HG02610 (cell line): ENCODE data around the gene ATP8B4.

Source experiments
- ATAC-seq: cut with Tn5 transposase; IDR thresholded peaks from one replicate; pipeline ENCODE4 v1.9.1; 2021; ENCODE audit warnings: mild to moderate bottlenecking, moderate library complexity; ENCODE audit not compliant: unreplicated experiment

ATP8B4 gene

GRCh38 chr15:49901996-49902684 lies 216.9 kb downstream of the ATP8B4 start:
- no peak for ATAC-seq

DNA sequence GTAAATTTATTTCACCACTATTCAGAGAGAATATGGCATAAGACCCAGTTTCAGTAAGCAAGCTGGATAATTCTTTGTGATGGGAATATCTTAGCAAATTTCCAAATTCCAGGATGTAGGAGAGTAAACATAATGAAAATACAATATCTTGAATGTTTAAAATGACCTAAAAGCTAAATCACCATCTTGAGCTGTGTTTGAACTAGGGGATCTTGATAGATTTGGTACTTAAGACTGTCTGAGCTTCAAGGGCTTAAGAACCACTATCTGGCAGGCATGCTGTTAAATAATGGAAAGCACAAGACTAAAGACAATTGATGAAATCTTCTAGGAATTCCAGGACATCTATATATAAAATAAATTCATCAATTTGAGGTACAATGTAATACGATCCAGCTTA lies 217.7 kb downstream of the ATP8B4 start:
- ATAC-seq, result no peak

DNA sequence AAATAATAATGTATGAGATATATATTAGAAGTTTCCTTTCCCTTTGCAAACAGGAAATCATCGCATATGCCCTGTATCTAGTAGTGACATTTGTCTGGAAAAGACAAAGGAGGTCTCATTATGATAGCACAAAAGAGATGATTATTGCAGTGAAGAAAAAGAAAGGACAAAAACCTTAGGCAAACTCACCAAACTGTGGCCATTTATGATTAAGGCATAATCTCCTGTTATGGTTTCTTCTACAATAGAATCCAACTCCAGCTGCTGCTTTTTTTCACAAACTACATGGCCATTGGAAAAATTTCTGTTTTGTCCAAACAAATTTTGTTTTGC lies 218.2 kb downstream of the ATP8B4 start:
- no peak for ATAC-seq

DNA sequence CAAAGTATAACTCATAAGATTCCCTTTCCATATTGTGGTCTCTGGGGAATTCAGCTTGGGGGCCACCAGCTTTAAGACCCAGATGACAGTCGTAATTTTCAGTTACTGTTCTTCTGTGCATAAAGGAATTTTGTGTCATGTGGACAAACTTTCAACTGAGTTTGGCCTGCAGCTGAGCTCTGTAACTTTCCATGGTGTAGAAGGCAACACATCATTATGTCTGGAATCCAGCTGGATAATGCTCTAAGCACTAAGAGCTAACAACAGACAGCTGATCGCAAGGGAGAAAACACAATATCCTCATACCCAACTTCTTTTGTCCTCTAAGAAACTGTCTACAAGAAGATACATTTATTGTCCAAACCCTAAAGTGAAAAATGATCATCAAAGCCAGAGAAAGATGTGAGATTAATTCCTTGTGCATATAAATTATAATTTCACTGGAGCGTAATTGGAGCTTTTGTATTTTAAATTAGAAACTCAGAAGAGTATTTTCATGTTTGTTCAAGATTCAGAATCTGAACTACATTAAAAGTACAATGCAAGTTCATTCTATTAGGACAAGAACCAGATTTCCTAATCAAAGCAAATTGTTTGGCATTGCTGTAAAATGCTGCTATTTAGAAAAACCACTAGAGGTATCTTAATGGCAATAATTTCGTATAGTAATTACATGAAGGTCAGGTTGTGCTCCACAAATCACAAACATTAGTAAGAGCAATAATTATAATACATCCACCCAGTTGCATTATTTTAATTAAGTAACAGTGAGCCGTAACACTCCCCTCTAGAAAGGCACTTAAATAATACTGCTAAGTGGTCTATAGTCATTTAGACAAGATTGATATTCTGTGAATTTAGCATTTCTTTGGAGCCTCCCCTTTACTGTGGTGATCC lies 218.8 kb downstream of the ATP8B4 start:
- no peak for ATAC-seq

DNA sequence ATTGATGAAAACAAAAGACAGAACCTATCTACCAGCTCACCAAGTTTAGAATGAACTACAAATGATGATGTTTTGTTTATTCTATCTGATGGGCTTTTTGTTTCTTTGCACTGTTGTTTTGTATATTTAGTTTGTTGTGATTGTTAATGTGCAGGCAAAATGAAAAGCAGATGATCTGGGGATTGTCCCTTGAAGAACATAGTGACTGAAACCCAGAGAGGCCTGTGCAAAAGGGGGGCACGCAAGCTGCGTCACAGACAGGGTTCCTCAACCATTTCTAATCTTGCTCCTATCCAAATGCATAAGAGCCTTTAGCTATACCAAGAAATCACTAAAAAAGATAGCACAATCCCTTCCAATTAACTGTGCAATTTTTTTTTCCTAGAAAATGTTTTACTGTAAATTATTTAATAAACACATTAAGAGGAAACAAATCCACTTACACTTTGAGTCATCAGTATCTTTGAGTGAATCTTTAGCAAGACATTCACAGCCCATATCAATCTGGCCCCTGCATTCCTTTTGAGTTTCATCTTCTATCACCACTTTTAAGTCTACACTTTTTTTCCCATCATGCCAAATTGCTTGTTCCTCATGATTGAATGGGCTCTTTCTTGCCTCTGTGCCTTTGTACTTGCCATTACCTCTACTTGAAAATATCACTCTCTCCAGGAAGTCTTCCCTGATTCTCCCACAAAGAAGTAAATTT lies 220.3 kb downstream of the ATP8B4 start:
- no peak for ATAC-seq

DNA sequence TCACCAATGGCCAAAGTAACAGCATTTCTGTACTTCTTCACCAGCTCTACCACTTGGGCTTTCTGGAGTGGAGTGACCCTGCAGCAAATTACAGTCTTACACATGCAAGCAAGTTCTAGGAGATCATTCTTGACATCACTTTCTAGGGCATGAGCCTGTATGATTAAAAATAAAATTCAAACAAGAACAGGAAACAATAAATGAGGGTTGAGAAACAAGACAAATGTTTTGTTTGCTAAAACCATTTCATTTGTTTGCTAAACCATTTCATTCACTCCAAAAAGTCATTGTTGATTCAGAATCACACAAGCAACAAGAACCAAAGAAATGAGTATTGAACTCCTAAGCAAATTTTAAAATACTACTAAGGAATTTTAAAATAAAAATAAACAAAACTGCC lies 220.9 kb downstream of the ATP8B4 start:
- ATAC-seq, result no peak

GRCh38 chr15:49895347-49896223 lies 223.4 kb downstream of the ATP8B4 start:
- no peak for ATAC-seq

- no peak for ATAC-seq
Observed at GRCh38 chr15:49890689-49891088, 228.3 kb downstream of the ATP8B4 start.

GRCh38 chr15:49889536-49889935 lies 229.5 kb downstream of the ATP8B4 start:
- ATAC-seq, result no peak

- ATAC-seq, result no peak
Observed at GRCh38 chr15:49888734-49889133, 230.3 kb downstream of the ATP8B4 start.

GRCh38 chr15:49888323-49888693 lies 230.7 kb downstream of the ATP8B4 start:
- no peak for ATAC-seq

GRCh38 chr15:49887659-49888322 lies 231.2 kb downstream of the ATP8B4 start:
- no peak for ATAC-seq

DNA sequence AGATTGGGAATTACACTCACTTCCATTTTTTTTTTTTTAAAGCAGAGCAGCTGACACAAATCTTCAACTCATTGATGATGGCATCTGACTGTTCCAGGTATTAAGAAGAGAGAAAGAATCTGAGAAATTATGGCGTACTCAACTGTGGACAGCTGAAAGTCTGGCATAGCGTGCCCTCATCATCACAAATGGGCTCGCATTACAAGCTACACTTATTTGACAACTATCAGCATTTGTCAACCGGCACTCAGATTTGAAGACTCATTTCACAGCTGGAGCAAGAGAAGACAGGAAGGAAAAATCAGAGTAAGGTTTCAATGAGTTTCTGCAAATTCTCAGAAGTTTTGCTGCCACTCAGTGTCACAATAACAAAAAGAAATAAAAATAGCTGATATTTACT lies 235.9 kb downstream of the ATP8B4 start:
- ATAC-seq, result no peak

DNA sequence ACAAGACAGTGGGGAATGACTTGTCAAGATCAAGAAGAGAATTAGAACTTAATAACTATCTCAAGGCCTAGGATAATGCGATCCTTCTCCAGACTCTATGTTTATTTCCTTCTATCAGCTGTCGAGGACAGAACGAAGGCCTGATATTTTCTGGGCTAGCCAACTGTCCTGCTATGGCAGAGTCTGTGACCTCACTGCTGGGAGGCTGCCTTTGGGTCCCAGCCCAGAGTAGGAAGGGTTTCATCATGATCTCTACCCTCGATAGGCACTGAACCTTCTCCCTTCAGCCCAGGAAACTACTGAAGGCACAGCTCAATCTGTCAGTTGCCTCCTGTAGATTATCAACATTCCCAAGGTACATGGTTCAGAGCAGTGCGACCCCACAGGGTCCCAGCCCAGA lies 237.2 kb downstream of the ATP8B4 start:
- no peak for ATAC-seq

- no peak for ATAC-seq
Observed at GRCh38 chr15:49881433-49881832, 237.6 kb downstream of the ATP8B4 start.

GRCh38 chr15:49877873-49878521 lies 241.0 kb downstream of the ATP8B4 start:
- no peak for ATAC-seq

- no peak for ATAC-seq
Observed at GRCh38 chr15:49877117-49877872, 241.7 kb downstream of the ATP8B4 start.

- ATAC-seq, result no peak
Observed at GRCh38 chr15:49876401-49877038, 242.5 kb downstream of the ATP8B4 start.

- ATAC-seq, result peak; percentile 45
Observed at GRCh38 chr15:49875392-49875791, 243.6 kb downstream of the ATP8B4 start.
